ENCODE results near the gene TWIST2. TPM values are rescaled to one million over a fixed set of nuclear protein-coding genes. Genes with fewer than 3 reads are reported as not detected.

Gene TWIST2
- total and polyA plus RNA-seq, 11 donors: 0.39 to 10.9 (median 1.4) TPM

GRCh38 chr2:238803996-238804870 lies 43.7 kb upstream of the TWIST2 start:
- 54 to 65% (median 59%) methylated on average over 17 of the region's 17 CpGs for WGBS, 4 donors

GRCh38 chr2:238808761-238809160 lies 39.1 kb upstream of the TWIST2 start:
- 83 to 91% (median 86%) methylated on average over 1 of the region's 1 CpG for WGBS, 4 donors
- no peak for DNase-seq
- Histone ChIP-seq H3K27ac (no peak overlapping the region), H3K9me3 (peaks cover 0 to 15% (median 7%) of the 10 kb centered on the region in 12 donors), H3K4me3 (no peak overlapping the region), H3K36me3 (no peaks in the 10 kb centered on the region), H3K27me3 (peaks cover 0 to 7% (median 0%) of the 10 kb centered on the region in 9 donors), H3K4me1 (no peaks in the 10 kb centered on the region)
- ATAC-seq: no peak
- no peak for TF ChIP-seq CTCF (IDR thresholded peaks at IDR 0.05)
- no peak for TF ChIP-seq POLR2A (IDR thresholded peaks at IDR 0.05)
- intact Hi-C loops (cut with DNase I): no loop called here

More at GRCh38 chr2:238803996-238804870, 43.7 kb upstream of the TWIST2 start:
- TF ChIP-seq POLR2A (IDR thresholded peaks at IDR 0.05) (no peak), CTCF (IDR thresholded peaks at IDR 0.05) (no peak)
- Histone ChIP-seq H3K9me3 (peaks cover 0 to 11% (median 6%) of the 10 kb centered on the region in 12 donors), H3K4me1 (no peaks in the 10 kb centered on the region), H3K27ac (no peak overlapping the region), H3K36me3 (no peaks in the 10 kb centered on the region), H3K27me3 (peaks cover 0 to 27% (median 4%) of the 10 kb centered on the region in 9 donors), H3K4me3 (no peak overlapping the region)
- ATAC-seq (no peak), DNase-seq (no peak)
- intact Hi-C loops (cut with DNase I): no loop called here

GRCh38 chr2:238810321-238810720 lies 37.6 kb upstream of the TWIST2 start:
- TF ChIP-seq POLR2A (IDR thresholded peaks at IDR 0.05): no peak
- no peak for TF ChIP-seq CTCF (IDR thresholded peaks at IDR 0.05)
- no peaks in the 10 kb centered on the region for H3K36me3 ChIP-seq
- peaks cover 0 to 18% (median 7%) of the 10 kb centered on the region in 12 donors for H3K9me3 ChIP-seq
- ATAC-seq (no peak), DNase-seq (no peak)
- WGBS, 4 donors: 77 to 84% (median 80%) methylated on average over 3 to 5 of the region's 5 CpGs
- H3K27ac ChIP-seq: no peak overlapping the region
- intact Hi-C loops (cut with DNase I): no loop called here
- H3K27me3 ChIP-seq: peaks cover 0 to 13% (median 3%) of the 10 kb centered on the region in 9 donors
- H3K4me1 ChIP-seq: no peaks in the 10 kb centered on the region
- H3K4me3 ChIP-seq: no peak overlapping the region

GRCh38 chr2:238811293-238811692 lies 36.6 kb upstream of the TWIST2 start:
- no peak for ATAC-seq
- H3K4me1 ChIP-seq: no peaks in the 10 kb centered on the region
- no peak overlapping the region for H3K4me3 ChIP-seq
- H3K27me3 ChIP-seq: peaks cover 0 to 16% (median 4%) of the 10 kb centered on the region in 9 donors
- TF ChIP-seq CTCF (IDR thresholded peaks at IDR 0.05) (no peak), POLR2A (IDR thresholded peaks at IDR 0.05) (no peak)
- intact Hi-C loops (cut with DNase I): no loop called here
- peaks cover 0 to 22% (median 7%) of the 10 kb centered on the region in 12 donors for H3K9me3 ChIP-seq
- no peak for DNase-seq
- no peaks in the 10 kb centered on the region for H3K36me3 ChIP-seq
- no peak overlapping the region for H3K27ac ChIP-seq
- WGBS, 4 donors: 44 to 52% (median 46%) methylated on average over 4 of the region's 4 CpGs
